ENCODE data around the gene GAREM2.

Gene GAREM2

DNA sequence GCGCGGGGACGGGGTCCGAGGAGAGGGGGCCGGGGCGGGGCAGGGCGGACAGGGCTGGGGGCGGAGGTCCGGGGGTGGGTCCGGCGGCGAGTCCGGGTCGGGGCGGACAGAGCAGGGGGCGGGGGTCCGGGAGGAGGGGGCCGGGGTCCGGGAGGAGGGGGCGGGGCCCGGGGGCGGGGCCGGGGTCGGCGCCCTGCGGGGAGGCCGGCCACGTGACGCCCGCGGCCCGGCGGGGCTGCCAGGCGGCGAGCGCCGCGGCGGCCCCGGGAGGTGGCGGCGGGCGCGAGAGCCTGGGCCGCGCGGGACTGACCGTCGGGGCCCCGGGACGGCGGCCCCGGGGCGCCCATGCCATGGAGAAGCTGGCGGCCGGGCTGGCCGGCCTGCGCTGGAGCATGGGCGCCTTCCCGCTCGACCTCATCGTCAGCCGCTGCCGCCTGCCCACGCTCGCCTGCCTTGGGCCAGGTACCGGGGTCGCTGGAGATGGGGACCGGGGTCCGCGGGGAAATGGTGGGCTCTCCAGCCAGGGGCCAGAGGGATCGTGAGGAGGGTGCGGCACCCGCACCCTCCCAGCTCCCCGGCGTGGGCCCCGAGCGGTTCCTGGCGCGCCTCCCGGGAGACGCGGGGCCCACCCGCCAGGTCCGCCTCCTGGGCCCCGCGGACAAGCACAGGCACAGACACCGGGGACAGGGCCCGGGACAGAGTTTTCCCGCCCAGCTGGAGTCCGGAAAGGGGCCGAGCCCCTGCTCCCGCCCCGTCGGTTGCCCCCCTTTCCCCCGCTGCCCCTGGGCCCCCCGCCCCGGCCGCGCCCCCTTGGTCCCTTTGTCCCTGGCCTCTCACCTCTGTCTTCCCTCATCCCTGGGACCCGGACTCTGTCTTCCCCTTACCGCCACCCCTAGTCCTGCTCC is at the start of gene GAREM2:
Gene GAREM2, plus strand, starts transcription at position 218 of the 905 bp plus-strand sequence. Its CDS starts 133 bp downstream, at position 351.
- DNase-seq, result no peak

DNA sequence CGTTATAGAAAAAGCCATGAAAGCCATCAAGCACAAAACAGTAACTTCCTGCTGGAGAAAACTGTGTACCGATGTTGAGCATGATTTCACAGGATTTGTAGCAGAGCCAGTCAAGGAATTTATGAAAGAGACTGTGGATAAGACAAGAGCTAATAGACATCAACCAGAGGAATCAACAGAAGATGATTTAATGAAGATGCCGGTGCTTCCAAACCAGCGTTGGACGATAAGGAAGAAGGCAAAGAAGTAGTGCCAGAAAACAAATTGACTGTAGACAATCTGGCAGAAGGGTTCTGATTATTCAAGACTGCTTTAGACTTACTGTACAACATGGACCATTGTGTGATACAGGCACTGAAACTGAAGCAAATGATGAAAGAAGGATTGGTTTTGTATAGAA is 49.5 kb upstream of the GAREM2 start:
- no peak for DNase-seq

DNA sequence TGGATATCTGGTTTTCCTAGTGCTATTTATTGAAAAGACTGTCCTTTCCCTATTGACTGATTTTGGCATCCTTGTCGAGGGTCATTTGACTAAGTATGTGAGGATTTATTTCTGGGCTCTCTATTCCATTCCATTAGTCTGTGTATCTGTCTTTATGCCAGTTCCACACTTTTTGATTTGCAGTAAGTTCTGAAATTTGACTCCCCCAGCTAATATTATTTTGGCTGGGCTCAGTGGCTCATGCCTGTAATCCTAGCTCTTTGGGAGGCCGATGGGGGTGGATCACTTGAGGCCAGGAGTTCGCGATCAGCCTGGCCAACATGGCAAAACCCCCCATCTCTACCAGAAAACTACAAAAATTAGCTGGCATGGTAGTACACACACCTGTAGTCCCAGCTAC is 46.8 kb upstream of the GAREM2 start:
- DNase-seq, result no peak

DNA sequence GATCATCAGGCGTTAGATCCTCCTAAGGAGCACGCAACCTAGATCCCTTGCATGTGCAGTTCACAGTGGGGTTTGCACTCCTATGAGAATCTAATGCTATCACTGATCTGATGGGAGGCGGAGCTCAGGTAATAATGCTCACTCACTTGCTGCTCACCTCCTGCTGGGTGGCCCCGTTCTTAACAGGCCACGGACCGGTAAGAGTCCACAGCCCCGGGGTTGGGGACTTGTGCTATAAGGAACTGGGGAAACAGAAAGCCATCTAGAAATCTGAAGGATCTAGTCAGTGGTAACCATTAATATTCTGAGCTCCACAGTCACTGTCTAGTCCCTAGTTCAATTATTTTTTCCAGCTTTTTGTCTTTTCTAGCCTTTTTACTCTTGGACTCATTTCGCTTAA is 44.7 kb upstream of the GAREM2 start:
- no peak for DNase-seq

DNA sequence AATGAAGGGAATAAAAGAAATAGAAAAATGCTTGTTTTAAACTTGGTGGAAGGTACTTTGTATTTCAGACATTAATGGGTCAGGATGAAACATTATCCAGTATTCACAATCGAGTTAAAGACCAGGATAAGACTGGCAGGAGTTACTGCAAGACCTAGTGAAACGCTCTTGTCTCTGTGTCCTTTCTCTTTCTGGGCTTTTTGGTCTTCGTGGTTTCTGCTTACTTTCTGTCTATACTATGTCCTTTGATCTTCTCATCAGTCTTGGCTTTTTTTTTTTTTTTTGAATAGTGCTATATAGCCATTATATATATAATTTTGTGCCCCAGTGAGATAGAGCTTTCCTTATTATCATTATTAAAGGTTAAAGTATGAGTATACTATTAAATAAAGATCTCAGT is 42.1 kb upstream of the GAREM2 start:
- no peak for DNase-seq

DNA sequence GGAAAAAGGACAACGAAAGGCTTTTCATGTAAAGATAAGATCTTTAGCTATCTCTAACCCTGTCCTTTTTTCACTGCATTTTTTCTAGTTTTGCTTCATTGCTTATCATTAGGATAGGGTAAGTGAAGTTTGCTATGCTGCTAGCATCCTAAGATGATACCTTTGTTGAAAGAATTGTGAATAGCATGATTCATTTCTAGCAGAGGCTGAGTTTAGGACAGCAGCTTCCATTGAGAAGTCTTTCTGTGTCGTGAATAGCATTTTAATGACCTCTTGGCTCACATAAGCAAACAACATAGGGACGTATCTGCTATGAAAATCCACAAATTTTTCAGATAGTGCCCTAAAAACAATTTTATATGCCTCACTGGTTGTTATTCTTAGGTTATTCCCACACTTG is 36.4 kb upstream of the GAREM2 start:
- DNase-seq, result no peak

DNA sequence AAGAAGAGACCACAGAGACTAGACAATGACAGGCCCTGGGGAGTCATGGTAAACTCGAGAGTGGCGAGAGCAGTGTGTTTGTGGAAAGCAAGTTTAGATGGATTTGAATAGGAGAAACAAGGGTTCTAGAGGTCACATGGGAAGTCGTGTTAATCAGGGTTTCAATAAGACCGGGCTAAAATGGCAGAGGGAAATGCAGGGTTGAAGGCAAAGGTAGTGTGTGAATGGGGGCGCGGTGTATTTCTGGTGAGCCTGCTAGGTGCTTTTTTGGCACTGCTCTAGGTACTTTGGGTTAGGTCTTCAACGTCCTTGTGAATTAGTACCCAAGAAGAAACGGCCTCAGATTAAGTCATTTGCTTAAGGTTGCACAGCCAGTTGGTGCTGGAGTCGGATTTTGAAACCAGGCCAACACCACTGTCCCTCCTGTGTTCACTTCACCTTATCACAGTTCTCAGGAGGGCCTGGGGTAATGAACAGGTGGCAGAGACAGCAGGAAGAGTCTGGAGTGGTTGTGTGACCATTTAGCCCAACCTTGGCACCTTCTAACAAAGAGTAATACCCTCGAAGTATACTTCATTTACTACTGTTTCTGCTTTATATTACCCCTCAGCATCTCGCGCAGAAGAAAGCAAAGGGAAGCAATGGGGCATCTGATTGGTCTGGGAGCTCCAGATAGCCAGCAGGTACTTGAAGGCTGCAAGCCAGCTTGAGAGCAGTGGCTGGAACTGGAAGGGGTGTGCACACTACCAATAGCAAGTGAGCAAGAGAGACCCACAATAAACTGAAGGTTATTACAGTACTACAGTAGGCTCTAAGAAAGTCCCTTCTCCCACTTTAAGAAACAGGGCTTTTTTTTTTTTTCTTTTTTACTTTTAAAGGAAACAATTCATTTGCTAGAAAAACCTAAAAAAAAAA is 33.4 kb upstream of the GAREM2 start:
- DNase-seq, result no peak

DNA sequence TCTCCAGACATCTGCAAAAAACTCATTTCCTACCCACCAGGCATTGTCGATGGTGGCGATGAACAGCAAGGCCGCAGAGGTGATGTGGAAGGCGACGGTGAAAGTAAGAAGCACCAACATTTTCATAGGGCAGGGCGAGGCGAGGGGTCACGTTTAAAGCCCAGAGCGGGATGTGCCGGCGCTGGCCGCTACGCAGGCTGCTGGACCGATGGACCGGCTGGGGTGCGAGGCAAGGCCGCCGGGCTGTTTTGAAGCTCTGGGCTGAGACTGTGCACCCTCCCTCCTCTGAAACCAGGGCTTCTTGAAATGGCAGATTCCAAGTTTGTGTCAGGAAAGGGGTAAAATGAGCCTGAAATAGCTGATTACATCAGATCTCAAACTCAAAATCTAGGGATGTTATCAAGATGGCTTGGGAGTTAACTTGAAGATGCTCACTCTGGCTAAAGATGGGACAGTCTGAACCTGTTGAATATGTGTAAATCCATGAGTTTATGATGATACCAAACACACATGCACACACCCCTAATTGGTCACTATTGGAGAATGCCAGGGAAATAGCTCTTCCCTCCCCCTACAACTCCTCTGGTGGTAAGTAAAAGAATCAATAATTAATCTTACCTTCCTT is 31.6 kb upstream of the GAREM2 start:
- DNase-seq, result no peak

DNA sequence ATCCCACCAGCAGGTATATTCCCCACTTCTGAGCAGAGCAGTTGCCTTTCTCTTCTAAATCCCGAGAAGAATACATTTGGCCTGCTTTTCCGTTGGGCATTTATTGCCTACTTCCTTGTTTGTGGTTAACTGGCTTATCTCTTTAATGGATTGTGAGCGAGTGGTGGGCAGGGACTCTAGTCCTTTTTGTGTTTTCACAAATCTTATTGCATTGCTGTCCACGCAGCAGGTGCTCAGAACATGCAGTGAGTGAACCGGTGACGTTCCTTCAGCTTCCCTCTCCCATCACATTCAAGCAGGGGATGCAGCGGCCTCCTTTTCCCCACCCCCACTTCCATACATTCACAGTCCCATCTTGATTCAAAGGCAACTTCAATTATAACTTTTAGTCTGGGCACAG is 28.9 kb upstream of the GAREM2 start:
- DNase-seq, result no peak

DNA sequence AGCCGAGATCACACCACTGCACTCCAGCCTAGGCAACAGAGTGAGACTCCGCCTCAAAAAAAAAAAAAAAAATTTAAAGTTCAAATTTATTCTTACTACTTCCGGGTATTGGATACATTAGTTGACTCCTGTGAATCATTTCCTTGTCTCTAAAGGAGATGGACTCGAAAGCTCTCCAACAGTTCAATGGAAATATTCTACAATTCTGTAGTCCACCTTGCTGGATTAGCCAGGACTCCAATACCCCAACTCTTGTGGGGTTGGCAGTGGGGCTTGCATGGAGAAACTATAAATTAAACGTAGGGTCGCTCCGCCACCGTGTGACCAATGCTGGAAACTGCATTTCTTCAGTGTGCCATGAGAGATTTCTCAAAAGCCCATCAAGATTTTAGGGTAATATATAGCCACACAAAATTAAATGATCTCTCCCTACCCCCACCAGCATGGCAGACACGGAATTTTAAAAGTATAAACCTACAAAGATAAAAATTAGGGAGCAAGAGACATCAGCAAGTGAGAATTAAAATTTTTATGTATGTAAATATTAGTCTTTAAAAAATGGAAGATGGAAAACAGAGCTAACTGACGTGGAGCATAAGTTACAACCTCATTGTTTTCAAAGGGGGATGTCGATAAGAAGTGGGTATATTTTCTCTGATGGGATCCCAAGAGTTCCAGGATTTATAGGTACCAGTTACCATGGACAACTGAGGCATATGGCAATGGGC is 27.8 kb upstream of the GAREM2 start:
- DNase-seq, result peak; percentile 54

DNA sequence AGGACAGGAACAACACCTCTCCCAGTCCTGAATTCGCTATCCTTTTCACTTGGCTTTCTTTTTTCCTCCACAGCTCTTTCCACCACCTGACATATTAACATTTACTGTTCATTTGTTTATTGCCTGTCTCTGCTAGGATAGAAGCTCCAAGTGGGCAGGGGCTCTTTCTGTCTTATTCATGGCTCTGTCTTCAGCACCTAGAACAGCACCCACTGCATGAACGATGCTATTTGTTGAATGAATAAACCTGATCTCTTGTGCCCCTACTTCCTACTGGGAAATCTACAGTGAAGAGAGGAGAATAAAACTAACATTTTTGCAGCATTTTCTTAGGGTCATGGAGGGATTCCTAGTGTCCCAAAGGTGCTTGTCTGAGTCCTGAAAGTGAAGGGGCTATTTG is 24.4 kb upstream of the GAREM2 start:
- no peak for DNase-seq

DNA sequence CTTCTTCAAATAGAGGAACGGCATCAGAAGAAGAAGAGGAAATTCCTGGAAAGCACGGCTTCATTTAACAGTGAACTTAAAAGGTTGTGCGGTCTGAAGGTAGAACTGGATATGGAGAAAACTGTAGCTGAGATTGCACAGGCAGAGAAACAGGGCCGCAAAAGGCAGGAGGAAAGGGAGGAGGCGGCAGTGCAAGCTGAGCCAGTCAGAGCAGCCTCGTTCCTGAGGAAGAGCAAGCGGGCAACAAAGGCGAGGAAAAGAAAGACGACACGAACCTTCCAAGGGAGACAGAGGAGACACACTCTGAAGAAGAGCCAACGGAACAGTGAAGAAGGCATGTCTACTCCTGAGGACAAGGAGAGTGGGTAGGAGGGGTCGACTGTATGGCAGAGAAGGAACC is 22.6 kb upstream of the GAREM2 start:
- DNase-seq, result no peak

DNA sequence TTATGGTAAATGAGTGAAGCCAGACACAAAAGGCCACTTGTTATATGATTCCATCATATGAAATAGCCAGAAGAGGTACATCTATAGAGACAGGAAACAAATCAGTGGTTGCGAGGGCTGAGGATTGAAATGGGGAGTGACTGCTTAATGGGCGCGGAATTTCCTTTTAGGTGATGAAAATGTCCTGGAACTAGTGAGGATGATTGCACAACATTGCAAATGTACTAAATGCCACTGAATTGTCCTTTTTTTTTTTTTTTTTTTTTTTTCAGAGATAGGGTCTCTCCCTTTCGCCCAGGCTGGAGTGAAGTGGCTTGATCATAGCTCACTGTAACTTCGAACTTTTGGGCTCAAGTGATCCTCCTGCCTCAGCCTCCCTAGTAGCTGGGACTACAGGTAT is 15.3 kb upstream of the GAREM2 start:
- DNase-seq, result no peak

DNA sequence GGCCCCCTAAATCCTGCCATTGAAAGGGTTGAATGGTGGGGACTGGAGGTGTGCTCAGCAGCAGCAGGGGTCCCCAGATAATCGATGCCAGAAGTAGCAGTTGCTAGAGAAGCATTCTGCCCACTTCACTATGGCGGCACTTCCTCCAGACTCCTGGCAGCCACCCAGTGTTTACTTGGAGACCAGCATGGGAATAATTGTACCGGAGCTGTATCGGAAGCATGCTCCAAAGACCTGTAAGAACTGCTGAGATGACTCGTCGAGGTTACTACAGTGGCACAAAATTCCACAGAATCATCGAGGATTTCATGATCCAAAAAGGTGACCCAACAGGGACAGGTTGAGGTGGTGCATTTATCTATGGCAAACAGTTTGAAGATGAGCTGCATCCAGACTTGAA is 11.0 kb upstream of the GAREM2 start:
- no peak for DNase-seq

DNA sequence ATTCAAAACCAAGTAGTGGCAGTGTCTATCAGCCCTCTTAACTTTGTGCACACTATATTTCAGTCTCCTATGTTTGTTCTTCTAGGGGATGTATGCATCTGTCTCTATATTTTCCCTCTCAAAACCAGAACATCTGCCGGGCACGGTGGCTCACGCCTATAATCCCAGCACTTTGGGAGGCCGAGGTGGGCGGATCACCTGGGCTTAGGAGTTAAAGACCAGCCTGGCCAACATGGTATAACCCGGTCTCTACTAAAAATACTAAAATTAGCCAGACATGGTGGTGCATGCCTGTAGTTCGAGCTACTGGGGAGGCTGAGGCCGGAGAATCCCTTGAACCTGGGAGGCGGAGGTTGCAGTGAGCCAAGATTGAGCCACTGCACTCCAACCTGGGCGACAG is 9.9 kb upstream of the GAREM2 start:
- DNase-seq, result no peak

DNA sequence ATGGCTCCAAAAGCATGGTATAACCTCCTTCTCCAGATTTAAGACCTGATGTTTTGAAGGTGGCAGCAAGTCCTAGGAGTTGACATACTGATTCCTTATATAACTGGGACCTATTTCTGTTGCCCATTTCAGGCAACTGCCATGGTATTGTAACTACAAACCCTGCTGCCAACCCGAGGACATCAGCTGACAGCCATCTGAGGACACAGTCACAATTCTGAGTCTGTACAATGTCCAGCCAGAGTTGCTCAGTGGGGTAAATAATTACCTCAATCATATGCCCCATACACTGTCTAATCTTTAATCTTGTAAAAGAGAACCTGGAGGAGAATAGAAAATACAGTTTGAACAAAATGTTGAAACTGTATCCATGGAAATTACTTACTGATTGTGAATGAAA is 8.7 kb upstream of the GAREM2 start:
- DNase-seq, result no peak

DNA sequence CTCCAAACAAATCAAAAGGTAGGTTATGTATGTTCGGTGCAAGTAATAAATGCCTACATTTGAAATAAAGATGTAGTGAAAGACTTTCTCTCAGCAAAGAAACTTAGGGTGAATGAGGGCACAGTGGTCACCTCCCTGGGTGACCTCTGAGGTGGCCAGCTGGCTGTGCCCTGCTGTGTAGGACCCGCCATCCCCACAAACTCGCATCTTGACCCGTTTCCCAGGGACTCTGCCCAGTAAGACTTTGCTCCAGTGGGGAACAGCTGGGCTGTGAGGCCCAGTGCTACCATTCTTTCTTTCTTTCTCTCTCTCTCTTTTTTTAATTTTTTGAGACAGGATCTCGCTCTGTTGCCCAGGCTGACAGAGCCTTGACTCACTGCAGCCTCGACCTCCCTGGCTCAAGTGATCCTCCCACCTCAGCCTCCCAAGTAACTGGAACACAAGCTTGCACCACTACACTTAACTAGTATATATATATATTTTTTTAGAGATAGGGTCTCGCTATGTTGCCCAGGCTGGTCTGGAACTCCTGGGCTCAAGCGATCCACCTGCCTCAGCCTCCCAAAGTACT is 8.2 kb upstream of the GAREM2 start:
- DNase-seq, result no peak

DNA sequence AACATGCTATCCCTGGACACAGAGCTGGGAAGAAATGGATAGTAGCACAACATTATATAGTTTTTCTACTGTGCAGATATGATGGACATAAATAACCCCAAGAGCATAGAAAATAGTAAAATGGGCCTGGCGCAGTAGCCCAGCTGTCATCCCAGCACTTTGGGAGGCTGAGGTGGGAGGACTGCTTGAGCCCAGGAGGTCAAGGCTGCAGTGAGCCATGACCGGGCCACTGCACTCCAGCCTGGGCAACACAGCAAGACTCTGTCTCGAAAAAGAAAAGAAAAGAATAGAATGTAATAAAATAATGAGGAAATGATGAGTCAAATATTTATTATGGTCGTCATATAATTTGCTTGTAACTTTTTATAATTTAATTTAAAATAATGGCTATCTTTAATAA is 7.5 kb upstream of the GAREM2 start:
- no peak for DNase-seq

DNA sequence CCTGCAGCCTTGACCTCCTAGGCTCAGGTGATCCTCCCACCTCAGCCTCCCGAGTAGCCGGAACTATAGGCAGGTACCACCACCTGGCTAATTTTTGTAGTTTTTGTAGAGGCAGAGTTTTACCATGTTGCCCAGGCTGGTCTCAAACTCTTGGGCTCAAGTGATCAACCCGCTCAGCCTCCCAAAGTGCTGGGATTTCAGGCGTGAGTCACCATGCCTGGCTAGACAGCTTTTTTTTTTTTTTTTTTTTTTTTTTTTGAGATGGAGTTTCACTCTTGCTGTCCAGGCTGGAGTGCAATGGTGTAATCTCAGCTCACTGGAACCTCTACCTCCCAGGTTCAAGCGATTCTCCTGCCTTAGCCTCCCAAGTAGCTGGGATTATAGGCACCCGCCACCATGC is 6.3 kb upstream of the GAREM2 start:
- peak; percentile 9 for DNase-seq

DNA sequence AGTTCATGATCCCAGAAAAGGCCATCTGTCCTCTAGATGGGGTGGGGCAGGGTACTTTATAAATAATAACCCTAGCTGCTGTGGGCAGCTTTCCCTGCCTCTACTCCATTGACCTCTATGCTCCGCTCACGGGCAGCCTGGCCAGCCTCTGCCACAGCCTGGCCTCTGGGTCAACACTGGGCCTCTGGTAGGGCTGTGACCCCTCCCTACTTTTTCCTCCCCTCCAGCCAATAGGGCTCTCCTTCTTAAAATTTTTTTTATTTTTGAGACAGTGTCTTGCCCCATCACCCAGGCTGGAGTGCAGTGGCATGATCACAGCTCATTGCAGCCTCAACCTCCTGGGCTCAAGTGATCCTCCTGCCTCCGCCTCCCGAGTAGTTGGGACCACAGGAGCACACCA is 4.1 kb upstream of the GAREM2 start:
- no peak for DNase-seq

DNA sequence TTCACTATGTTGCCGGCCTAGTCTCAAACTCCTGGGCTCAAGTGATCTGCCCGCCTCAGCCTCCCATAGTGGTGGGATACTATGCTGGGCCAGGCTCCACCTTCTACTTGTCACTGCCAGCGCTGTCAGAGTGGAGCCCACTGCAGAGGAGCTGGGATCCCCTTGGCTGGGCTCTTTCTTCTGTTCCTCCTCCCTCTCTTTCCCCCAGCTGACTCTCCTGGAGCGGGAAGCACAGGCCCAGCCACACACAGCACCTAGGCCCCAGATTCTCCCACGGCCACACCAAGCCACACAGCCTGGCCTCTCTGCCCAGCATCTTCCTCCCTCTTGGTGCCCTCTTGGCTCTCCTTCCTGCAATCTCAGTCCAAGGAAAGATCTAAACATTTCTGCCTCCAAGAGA is 3.7 kb upstream of the GAREM2 start:
- DNase-seq, result no peak

DNA sequence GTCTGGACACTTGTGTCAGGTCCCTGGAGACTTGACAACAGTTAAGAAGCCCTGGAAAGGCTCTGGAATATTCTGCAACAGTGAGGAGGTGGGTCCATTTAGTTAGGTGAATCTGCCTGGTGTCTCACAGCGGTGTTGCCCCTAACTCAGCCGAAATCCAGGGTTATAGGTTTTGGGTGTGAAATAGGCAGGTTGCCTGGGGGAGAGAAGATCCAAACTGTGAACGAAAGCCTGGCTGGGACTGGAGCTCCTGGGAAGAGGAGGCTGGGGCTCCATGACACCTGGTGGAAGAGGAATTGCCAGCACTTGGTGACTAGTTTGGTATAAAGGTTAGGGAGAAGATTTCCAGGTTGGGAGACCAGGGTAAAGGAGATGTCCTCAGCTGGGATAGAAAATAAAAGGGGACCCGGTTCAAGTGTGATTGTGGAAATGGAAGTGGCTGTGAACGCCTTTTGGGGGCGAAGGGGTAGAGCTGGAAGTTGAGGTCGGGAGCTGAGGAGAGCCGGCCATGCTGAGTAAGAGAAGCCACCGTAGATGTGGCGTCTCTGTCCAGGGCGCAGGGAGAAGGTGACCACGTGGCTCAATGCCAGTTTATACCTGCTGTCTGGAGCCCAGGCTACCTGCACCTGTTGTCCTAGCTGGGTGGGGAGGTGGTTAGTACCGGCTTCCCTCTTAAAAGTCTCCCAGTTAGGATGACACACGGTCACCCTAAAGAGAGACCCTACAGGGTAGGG is 3.0 kb upstream of the GAREM2 start:
- DNase-seq, result no peak

All from fibroblast of skin of right biceps (primary cell).